SK-N-SH treated with all-trans-retinoic acid at 6 μM for 48 hours (cell line): ENCODE results near the gene ARHGAP24.

Source experiments
- ATAC-seq: fragments of 200-7000 bp; cut with Tn5 transposase; 3 replicates; pipeline ENCODE4 v1.9.1; 2020; ENCODE audit warnings: mild to moderate bottlenecking, moderate library complexity
- ARNTL ChIP-seq: fragments of 450-650 bp; formaldehyde crosslinking; IDR thresholded peaks from 2 replicates; pipeline ENCODE4 v1.5.0; 2020; ENCODE audit warnings: low read depth, mild to moderate bottlenecking, moderate library complexity, borderline replicate concordance
- BACH2 ChIP-seq: fragments of 250-450 bp; sonication (Bioruptor Pico); IDR thresholded peaks from 2 replicates; pipeline ENCODE4 v1.9.0; 2021; ENCODE audit warnings: mild to moderate bottlenecking, borderline replicate concordance
- CSDC2 ChIP-seq: fragments of 250-450 bp; sonication (Bioruptor Pico); IDR thresholded peaks from 2 replicates; pipeline ENCODE4 v1.5.0; 2020; ENCODE audit warnings: mild to moderate bottlenecking, moderate library complexity
- CSRNP3 ChIP-seq: fragments of 250-450 bp; sonication (Bioruptor Pico); IDR thresholded peaks from 2 replicates; pipeline ENCODE4 v1.5.1; 2021; ENCODE audit warnings: mild to moderate bottlenecking, moderate library complexity
- ESRRG ChIP-seq: fragments of 250-450 bp; sonication (Bioruptor Pico); IDR thresholded peaks from 2 replicates; pipeline ENCODE4 v1.6.1; 2021; ENCODE audit warnings: mild to moderate bottlenecking
- GLIS3 ChIP-seq: fragments of 250-450 bp; sonication (Bioruptor Pico); IDR thresholded peaks from 2 replicates; pipeline ENCODE4 v1.5.0; 2020; ENCODE audit warnings: mild to moderate bottlenecking, moderate library complexity
- ISL1 ChIP-seq: fragments of 250-450 bp; sonication (Bioruptor Pico); IDR thresholded peaks from 2 replicates; pipeline ENCODE4 v2.1.2; 2022; ENCODE audit warnings: mild to moderate bottlenecking, moderate library complexity
- OSR1 ChIP-seq: fragments of 250-450 bp; sonication (Bioruptor Pico); IDR thresholded peaks from 2 replicates; pipeline ENCODE4 v1.8.0; 2022; ENCODE audit warnings: moderate library complexity, mild to moderate bottlenecking, inconsistent platforms
- PATZ1 ChIP-seq: fragments of 250-450 bp; sonication (Bioruptor Pico); IDR thresholded peaks from 2 replicates; pipeline ENCODE4 v1.8.0; 2020; ENCODE audit warnings: mild to moderate bottlenecking, moderate library complexity, borderline replicate concordance
- PPARA ChIP-seq: fragments of 250-450 bp; sonication (Bioruptor Pico); IDR thresholded peaks from 2 replicates; pipeline ENCODE4 v1.5.0; 2020; ENCODE audit warnings: mild to moderate bottlenecking, borderline replicate concordance
- RARB ChIP-seq: fragments of 250-450 bp; sonication (Bioruptor Pico); IDR thresholded peaks from 2 replicates; pipeline ENCODE4 v1.8.0; 2021; ENCODE audit warnings: mild to moderate bottlenecking, moderate library complexity
- SNAI2 ChIP-seq: fragments of 250-450 bp; sonication (Bioruptor Pico); IDR thresholded peaks from 2 replicates; pipeline ENCODE4 v1.5.0; 2020; ENCODE audit warnings: mild to moderate bottlenecking, moderate library complexity
- TCF4 ChIP-seq: fragments of 250-450 bp; sonication (Bioruptor Pico); IDR thresholded peaks from 2 replicates; pipeline ENCODE4 v1.8.0; 2021; ENCODE audit warnings: mild to moderate bottlenecking, moderate library complexity, borderline replicate concordance
- TOX ChIP-seq: fragments of 250-450 bp; sonication (Bioruptor Pico); IDR thresholded peaks from 2 replicates; pipeline ENCODE4 v1.8.0; 2021; ENCODE audit warnings: mild to moderate bottlenecking, moderate library complexity, borderline replicate concordance
- ZC3H10 ChIP-seq: fragments of 250-450 bp; sonication (Bioruptor Pico); IDR thresholded peaks from 2 replicates; pipeline ENCODE4 v1.5.1; 2021; ENCODE audit warnings: mild to moderate bottlenecking, moderate library complexity
- ZFP3 ChIP-seq: fragments of 250-450 bp; sonication (Bioruptor Pico); IDR thresholded peaks from 2 replicates; pipeline ENCODE4 v1.5.0; 2020; ENCODE audit warnings: mild to moderate bottlenecking, moderate library complexity
- ZFP30 ChIP-seq: fragments of 450-650 bp; formaldehyde crosslinking; IDR thresholded peaks from 2 replicates; pipeline ENCODE4 v1.5.0; 2022; ENCODE audit warnings: mild to moderate bottlenecking, moderate library complexity
- ZNF565 ChIP-seq: fragments of 450-650 bp; formaldehyde crosslinking; conservative IDR thresholded peaks from 2 replicates; pipeline ENCODE4 v1.5.0; 2020; ENCODE audit warnings: low read depth, mild to moderate bottlenecking, moderate library complexity
- ZNF70 ChIP-seq: fragments of 450-650 bp; formaldehyde crosslinking; IDR thresholded peaks from 2 replicates; pipeline ENCODE4 v1.5.0; 2020; ENCODE audit warnings: mild to moderate bottlenecking, moderate library complexity
- ZNF8 ChIP-seq: fragments of 450-650 bp; formaldehyde crosslinking; IDR thresholded peaks from 2 replicates; pipeline ENCODE4 v1.5.0; 2020; ENCODE audit warnings: mild to moderate bottlenecking, moderate library complexity
- TF ChIP-seq, protein P1 (sequence below): fragments of 250-450 bp; sonication (Bioruptor Pico); IDR thresholded peaks from 2 replicates; pipeline ENCODE4 v1.8.0; 2021; ENCODE audit warnings: low read depth, mild to moderate bottlenecking, moderate library complexity, borderline replicate concordance
- TF ChIP-seq, protein P2 (sequence below): fragments of 250-450 bp; sonication (Bioruptor Pico); IDR thresholded peaks from 2 replicates; pipeline ENCODE4 v1.5.1; 2020; ENCODE audit warnings: low read depth, mild to moderate bottlenecking, moderate library complexity
- TF ChIP-seq, protein P3 (sequence below): fragments of 250-450 bp; sonication (Bioruptor Pico); IDR thresholded peaks from 2 replicates; pipeline ENCODE4 v1.5.0; 2020; ENCODE audit warnings: mild to moderate bottlenecking, moderate library complexity

Gene ARHGAP24

DNA sequence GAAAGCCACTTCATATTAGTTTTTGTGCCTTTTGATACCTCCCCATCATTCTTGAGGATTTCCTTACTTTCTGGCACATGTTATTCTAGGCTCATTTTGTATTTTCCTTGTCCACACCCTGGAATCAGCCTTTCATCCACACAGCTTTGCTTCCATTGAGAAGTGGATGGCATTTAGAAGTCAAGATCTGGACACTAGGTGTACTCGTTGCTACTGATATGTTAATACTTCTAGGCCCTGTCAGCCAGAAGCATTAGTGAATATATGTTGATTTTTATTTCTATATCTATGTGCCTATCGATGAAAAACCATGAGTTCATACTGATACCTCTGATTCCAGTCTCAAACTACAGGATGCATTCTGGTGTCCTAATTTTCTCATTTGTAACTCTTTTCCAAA is 73.2 kb downstream of the ARHGAP24 start:
- no peak for TF ChIP-seq ISL1 (CRISPR knock-in tag)
- no peak for ATAC-seq

GRCh38 chr4:85548841-85549240 is 73.9 kb downstream of the ARHGAP24 start:
- TF ChIP-seq PPARA (CRISPR knock-in tag) (no peak), TCF4 (CRISPR knock-in tag) (no peak), GLIS3 (no peak), TOX (CRISPR knock-in tag) (no peak), OSR1 (CRISPR knock-in tag) (no peak), ZFP3 (no peak), CSRNP3 (CRISPR knock-in tag) (no peak), ZNF8 (CRISPR knock-in tag) (no peak), CSDC2 (CRISPR knock-in tag) (no peak), ESRRG (CRISPR knock-in tag) (no peak), BACH2 (no peak), RARB (CRISPR knock-in tag) (no peak), ARNTL (CRISPR knock-in tag) (no peak), SNAI2 (CRISPR knock-in tag) (no peak), ZC3H10 (CRISPR knock-in tag) (no peak), ZFP30 (CRISPR knock-in tag) (no peak)
- TF ChIP-seq, protein P1, sequence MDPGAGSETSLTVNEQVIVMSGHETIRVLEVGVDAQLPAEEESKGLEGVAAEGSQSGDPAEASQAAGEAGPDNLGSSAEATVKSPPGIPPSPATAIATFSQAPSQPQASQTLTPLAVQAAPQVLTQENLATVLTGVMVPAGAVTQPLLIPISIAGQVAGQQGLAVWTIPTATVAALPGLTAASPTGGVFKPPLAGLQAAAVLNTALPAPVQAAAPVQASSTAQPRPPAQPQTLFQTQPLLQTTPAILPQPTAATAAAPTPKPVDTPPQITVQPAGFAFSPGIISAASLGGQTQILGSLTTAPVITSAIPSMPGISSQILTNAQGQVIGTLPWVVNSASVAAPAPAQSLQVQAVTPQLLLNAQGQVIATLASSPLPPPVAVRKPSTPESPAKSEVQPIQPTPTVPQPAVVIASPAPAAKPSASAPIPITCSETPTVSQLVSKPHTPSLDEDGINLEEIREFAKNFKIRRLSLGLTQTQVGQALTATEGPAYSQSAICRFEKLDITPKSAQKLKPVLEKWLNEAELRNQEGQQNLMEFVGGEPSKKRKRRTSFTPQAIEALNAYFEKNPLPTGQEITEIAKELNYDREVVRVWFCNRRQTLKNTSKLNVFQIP (CRISPR knock-in tag), result no peak
- TF ChIP-seq, protein P2, sequence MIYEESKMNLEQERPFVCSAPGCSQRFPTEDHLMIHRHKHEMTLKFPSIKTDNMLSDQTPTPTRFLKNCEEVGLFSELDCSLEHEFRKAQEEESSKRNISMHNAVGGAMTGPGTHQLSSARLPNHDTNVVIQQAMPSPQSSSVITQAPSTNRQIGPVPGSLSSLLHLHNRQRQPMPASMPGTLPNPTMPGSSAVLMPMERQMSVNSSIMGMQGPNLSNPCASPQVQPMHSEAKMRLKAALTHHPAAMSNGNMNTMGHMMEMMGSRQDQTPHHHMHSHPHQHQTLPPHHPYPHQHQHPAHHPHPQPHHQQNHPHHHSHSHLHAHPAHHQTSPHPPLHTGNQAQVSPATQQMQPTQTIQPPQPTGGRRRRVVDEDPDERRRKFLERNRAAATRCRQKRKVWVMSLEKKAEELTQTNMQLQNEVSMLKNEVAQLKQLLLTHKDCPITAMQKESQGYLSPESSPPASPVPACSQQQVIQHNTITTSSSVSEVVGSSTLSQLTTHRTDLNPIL (CRISPR knock-in tag), result no peak
- ATAC-seq, result no peak

- no peak for ATAC-seq
- TF ChIP-seq ZNF70 (CRISPR knock-in tag) (no peak), ZNF565 (no peak), TOX (CRISPR knock-in tag) (no peak), PATZ1 (no peak), ARNTL (CRISPR knock-in tag) (no peak), CSDC2 (CRISPR knock-in tag) (no peak), ESRRG (CRISPR knock-in tag) (no peak)
- TF ChIP-seq, all 23 proteins: peak for 0
Observed at GRCh38 chr4:85555206-85555605, 80.3 kb downstream of the ARHGAP24 start.

GRCh38 chr4:85556283-85556682 is 81.3 kb downstream of the ARHGAP24 start:
- ATAC-seq, result no peak
- TF ChIP-seq CSDC2 (CRISPR knock-in tag) (no peak), ZNF565 (no peak), PPARA (CRISPR knock-in tag) (no peak), ZFP30 (CRISPR knock-in tag) (no peak), ARNTL (CRISPR knock-in tag) (no peak), ZFP3 (no peak), ZNF70 (CRISPR knock-in tag) (no peak), ZC3H10 (CRISPR knock-in tag) (no peak), PATZ1 (no peak), SNAI2 (CRISPR knock-in tag) (no peak), TOX (CRISPR knock-in tag) (no peak), ZNF8 (CRISPR knock-in tag) (no peak), GLIS3 (no peak), OSR1 (CRISPR knock-in tag) (no peak), RARB (CRISPR knock-in tag) (no peak), ESRRG (CRISPR knock-in tag) (no peak), ISL1 (CRISPR knock-in tag) (no peak)
- TF ChIP-seq, protein P3, sequence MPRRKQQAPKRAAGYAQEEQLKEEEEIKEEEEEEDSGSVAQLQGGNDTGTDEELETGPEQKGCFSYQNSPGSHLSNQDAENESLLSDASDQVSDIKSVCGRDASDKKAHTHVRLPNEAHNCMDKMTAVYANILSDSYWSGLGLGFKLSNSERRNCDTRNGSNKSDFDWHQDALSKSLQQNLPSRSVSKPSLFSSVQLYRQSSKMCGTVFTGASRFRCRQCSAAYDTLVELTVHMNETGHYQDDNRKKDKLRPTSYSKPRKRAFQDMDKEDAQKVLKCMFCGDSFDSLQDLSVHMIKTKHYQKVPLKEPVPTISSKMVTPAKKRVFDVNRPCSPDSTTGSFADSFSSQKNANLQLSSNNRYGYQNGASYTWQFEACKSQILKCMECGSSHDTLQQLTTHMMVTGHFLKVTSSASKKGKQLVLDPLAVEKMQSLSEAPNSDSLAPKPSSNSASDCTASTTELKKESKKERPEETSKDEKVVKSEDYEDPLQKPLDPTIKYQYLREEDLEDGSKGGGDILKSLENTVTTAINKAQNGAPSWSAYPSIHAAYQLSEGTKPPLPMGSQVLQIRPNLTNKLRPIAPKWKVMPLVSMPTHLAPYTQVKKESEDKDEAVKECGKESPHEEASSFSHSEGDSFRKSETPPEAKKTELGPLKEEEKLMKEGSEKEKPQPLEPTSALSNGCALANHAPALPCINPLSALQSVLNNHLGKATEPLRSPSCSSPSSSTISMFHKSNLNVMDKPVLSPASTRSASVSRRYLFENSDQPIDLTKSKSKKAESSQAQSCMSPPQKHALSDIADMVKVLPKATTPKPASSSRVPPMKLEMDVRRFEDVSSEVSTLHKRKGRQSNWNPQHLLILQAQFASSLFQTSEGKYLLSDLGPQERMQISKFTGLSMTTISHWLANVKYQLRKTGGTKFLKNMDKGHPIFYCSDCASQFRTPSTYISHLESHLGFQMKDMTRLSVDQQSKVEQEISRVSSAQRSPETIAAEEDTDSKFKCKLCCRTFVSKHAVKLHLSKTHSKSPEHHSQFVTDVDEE (CRISPR knock-in tag), result no peak
- TF ChIP-seq, protein P2 (CRISPR knock-in tag), result no peak
